Ureter (tissue), 1 donor: Measurements from ENCODE around the gene RSAD1. TPM values are rescaled to one million over a fixed set of nuclear protein-coding genes. Genes with fewer than 3 reads are reported as not detected.

Experiments used
- DNase-seq: peaks from one replicate; pipeline ENCODE4 v3.0.0-alpha.2; 2020; ENCODE audit warnings: low spot score
- total RNA-seq: library from RNA; stranded (reverse); gene quantifications from one replicate; pipeline ENCODE4 v1.2.4, GENCODE V29; 2023
- donor health status: DM: yes; HTN: yes; CAD: no.

RSAD1 gene
- total RNA-seq: 33.2 TPM

DNA sequence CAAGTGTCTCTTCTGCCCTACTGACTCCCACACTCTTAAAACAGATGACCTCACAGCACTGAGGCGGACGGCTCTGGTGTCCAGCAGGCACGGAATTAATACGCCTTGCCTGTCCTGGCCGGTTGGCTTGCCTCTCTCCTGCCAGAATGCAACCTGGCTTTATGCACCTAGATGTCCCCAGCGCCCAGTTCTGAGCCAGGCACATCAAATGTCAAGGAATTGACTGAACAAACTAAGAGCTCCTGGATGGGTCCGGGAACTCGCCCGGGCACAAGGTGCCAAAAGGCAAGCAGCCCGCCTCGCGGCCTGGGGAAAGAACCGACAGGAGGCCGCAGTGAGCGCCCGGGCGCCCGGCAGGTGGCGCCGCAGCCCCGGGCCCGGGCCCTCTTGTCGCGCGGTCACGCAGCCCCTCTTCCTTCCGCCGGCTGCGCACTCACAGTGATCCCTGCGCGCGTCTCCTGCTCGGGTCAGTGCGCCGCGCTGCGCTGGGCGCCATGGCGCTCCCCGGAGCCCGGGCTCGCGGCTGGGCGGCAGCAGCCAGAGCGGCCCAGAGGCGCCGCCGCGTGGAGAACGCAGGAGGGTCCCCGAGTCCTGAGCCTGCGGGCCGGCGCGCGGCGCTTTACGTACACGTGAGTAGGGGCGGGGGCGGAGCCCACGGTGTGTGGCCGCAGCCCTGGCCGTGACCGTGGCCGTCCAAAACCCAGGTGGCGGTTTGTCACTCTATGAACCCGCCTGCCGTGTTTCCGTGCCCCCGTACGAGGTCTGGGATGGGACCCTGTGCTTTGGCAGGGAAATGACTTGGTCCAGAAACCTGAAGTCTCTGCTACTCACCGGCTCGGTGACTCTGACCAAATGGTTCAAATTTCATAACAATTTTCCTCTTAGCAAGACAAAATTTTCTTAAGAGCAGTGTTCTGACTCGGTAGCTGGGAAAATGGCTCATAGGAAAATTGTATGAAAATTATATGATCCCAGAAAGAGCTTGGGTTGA lies at the start of gene RSAD1:
Gene RSAD1, plus strand, starts transcription at position 470 of the 991 bp plus-strand sequence. Its CDS starts 25 bp downstream, at position 495.
- peak; percentile 87 for DNase-seq

DNA sequence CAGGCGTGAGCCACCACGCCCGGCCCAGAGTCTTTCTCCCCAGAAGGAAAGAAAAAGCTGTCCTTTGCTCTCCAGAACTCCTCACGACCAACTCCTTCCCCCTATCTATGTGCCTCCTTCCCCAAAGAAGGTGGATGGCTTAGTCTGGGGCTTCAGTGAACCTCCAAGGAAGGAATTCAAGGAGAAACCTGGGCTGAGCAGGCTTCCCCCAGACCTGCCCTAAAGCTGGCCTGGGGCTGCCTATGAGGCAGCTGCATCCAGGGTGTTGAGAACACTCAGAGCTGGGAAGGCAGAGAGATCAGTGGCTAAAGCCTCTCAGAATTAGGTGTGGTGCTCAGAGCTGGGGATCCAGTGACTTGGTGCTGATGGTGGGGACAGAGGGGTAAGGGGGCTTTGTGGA lies 48.9 kb upstream of the RSAD1 start:
- no peak for DNase-seq

DNA sequence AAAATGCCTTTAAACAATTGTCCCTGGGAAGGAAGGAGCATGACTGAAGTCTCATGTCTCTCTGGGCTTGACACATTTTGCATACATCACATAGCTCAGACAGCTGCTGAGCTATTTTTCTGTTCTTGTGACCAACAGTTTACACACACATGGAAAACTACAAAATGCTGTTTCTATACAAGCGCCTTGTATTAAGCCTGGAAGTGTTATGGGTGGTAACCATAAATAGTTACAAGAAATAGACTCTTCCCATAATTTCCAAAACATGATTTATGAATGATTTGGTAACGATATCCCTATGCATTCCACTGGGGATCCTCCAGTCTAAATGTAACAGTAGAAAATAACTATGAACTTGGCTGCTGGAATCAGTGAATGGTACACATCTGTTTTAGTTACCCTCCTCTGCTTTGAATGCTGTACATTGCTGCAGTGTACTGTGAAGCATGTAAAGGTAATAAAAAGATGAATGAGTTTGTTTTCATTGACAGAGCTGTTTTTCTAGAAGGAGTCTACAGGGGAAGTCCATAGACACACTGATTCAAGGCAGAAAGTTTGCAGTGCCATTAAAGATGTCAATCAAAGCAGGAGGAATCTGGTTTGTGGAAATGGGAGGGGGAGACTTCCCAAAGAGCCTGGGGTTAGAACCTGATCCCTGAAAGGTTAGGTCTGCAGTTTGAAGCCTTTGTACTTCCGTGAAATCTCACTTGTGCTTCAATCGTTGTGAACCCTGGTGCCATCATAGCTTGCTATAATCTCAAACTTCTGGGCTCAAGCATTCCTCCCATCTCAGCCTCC lies 47.6 kb upstream of the RSAD1 start:
- DNase-seq: no peak

DNA sequence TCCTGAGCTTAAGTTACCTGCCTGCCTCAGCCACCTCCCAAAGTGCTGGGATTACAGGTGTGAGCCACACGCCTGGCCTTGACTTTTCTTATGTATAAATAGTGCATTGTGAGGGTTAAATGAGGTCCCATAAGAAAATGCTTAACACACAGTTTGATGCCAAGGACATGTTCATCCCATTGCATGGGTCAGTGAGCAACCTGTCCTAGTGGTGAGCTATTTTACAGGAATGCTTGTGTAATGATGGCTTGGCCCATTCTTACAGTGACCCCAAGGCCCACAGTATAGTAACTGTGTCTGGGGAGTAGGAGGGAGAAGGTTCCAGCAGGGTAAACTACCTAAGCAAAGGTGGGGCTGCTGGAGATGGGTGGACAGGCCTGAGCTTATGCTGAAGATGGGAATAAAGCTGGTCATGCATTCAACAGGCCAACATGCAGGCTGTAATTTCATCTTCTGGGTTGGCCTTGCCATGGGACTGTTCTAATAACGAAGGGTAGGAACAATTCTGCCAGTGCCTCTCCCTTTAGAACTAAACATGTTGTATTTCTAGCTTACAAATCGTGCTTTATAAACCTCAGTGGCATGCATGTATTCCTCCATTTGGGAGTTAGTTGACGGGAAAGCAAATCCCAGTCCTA lies 46.4 kb upstream of the RSAD1 start:
- no peak for DNase-seq

DNA sequence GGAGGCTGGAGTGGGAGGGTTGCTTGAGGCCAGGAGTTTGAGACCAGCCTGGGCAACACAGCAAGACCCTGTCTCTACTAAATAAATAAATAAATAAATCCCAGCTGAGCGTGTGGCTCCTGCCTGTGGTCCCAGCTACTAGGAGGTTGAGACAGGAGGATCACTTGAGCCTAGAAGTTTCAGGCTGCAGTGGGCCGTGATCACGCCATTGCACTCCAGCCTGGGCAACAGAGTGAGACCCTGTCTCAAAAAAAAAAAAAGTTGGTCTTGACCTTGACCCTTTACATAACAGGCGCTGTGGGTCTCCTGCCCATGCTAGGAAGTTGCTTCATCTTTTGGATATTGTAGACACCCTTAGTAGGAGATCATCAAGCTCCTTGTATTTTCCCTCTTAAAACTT lies 41.3 kb upstream of the RSAD1 start:
- DNase-seq: no peak

DNA sequence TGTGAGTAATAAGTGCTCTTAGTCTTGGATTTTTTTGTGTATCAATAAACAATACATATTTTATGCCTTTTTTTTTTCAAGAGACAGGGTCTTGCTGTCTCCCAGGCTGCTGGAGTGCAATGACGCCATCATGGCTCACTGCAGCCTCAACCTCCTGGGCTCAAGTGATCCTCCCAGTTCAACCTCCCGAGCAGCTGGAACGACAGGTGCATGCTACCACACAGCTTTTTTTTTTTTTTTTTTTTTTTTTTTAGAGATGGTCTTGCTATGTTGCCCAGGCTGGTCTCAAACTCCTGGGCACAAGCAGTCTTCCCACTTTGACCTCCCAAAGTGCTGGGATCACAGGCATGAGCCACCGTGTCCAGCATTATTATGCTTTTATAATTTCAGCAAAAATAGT lies 39.7 kb upstream of the RSAD1 start:
- no peak for DNase-seq

DNA sequence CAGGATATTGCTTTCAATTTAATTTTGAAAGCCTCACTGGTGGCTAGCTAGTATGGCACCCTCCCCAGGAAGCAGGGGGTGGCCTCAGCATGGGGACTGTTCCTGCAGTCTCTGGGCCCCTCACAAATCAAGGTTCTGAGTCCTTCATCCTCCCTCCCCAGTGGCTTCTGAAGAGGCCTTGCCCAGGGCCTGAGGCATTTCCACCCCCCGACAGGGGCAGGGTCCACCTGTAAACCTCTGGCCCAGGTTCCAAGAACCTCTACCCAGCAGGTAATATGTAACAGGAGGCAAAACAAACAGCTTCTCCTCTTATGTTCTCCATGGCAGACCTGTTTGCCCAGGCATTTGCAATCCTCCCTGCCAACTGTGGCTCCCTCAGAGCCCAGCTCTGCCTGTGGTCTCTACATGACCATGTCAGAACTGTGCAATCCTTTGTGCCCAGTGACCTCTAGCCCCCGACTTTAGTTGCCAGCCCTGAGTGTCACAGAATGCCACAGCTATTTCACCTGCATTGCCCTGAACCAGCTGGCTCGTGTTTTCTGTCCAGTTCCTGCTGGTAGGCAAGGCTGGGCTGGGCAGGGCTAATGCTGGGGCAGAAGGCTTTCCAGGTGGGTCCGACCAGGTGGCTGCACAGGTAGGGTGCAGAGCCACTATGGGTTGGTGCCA lies 38.4 kb upstream of the RSAD1 start:
- DNase-seq: no peak

DNA sequence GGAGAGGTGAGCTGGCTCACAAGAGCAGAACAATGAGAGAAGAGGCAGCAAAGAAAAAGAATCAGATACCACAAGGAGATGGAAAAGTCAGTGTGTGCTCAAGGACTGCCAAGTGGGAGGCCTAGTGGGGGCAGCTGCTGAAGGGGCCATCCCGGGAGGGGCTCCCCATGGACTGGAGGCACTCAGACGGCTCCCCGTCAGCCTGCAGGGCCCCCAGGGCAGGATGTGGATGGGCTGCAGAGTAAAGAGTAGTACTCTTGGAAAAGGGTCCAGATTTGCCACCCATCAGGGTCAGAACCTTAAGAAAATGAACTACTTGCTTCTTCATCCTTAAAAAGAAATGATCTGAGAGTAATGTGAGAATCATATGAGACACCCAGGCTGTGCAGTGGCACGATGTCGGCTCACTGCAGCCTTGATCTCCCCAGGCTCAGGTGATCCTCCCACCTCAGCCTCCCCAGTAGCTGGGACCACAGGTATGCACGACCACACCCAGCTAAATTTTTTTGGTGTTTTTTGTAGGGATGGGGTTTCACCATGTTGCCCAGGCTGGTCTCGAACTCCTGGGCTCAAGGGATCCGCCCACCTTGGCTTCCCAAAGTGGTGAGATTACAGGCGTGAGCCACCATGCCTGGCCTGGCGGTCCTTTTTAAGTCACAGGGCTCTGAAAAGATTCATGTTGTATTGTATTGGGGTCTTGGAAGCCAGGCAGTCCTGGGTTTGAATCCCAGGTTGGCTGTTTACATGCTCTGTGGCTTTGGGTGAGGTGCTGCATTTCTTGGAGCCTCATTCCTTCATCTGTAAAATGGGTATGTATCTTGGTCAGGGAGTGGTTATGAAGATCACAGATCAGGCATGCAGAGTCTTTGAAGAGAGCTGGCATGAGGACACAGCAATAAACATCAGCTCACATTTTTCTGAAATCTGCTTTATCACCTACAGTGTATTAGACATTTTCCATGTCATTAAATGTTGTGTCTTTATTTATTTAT lies 37.5 kb upstream of the RSAD1 start:
- DNase-seq: no peak

DNA sequence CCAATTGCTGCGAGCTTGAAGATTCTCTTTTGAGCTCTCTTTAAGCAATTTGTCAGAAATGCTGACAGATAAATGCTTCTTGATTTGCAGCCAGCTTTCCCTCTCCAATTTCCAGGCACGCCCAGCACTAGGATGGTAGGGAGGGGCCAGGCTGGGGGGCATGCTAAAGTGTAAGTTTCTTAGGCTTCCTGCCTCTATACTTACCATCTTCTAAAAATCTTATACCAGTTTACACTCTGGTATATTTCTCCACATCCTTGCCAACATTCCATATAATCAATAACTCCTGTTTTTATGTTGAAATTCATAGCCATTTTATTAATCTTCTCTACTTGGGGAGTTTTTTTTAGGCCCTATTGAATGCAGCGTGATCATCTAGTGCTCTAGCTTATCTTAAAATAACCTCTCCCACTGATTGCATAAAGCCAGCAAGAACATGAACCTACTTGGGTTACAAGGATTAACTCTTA lies 35.1 kb upstream of the RSAD1 start:
- no peak for DNase-seq

DNA sequence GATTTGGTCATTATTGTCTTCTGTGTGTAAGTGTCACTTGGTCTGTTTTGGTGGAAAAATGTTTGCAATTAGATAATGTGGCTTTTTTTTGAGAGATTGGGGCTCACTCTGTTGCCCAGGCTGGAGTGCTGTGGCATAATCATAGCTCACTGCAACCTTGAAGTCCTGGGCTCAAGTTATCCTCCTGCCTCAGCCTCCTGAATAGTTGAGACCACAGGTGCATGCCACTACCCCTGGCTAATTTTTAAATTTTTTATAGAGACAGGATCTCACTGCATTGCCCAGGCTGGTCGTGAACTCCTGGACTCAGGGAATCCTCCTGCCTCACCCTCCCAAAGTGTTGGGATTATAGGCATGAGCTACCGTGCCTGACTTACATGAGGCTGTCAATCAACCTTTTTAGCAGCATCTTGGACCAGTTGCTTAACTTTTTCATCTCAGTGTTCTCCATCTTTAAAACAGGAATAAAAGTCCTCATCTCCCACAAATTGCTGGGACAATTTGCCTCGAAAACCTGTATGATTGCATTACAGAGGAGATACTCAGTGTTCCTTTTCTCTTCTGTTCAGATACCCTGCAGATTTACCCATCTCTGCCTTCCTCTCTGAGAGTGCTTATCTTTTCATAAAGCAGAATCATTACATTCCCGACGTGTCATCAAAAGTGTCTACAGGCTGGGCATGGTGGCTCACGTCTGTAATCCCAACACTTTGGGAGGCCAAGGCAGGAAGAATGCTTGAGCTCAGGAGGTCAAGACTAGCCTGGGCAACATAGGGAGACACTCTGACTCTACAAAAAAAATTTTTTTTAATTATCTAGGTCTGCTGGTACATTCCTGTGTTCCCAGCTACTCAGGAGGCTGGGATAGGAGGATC lies 33.6 kb upstream of the RSAD1 start:
- DNase-seq: no peak

DNA sequence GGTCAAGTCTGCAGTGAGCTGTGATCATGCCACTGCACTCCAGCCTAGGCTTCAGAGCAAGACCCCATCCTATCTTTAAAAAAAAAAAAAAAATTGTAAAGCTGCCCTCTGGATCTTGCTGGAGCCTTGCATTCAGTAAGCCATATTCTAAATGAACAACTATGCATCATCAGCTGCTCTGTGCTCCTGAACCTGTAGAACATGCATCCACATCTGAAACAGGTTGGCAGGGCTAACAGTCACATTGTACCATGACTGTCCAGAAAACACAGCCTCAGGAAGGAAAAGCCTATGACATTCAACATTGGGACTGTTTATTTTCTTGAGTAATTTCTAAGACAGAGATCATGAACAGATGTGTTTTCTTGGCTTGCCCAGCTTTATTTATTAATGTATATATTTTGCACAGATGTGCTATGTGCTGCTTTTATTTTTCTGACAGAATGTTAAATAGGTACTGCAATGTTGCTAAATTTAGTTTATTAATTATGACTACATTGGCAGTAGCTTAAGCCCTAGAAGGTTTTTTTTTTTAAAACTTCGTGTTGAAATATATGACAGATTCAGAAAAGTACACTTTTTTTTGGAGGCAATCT lies 32.8 kb upstream of the RSAD1 start:
- no peak for DNase-seq

DNA sequence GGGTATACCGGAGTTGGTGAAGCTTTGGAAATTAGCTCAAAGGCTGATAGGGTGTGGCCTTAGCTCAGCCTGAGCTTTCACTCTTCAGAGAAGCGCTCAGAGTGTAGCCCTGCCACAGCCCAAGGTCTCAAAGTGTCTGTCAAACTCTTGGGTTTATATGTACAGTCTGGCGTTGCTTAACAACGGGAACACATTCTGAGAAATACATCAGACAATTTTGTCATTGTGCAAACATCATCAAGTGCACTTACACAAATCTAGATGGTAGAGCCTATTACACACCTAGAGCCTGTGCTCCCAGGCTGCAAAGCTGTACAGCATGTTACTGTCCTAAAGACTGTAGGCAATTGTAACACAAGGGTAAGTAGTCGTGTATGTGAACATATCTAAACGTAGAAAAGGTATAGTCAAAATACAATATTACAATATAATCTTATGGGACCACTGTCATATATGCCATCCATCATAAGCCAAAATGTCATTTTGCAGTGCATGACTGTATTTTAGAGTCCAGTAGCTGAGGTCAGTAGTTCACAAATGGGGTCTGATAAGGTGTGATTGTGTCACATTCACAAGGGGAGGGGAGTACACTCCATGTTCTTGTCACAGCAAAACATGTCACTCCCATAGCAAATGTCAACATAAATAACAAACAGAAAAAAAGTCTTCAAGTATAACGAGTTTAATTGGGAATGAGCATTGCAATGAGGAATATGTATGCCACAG lies 30.6 kb upstream of the RSAD1 start:
- DNase-seq: no peak

DNA sequence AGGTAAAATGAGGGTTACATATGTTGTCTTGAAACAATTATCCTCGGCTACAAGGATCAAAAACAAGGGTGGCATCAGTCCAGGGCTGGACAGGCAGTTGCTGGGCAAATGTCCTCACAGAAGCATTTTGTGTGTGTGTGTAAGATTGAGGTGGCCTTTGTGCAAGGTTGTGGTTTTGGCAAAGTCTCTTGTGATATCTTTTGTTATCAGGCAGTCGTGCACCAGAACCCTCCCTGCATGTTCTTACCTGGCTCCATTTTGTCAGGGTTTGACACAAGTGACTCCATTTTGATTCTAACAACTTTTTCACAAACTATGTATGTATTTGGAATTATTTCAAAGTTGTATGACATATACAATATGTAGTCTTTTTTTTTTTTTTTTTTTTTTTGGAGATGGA lies 30.0 kb upstream of the RSAD1 start:
- no peak for DNase-seq

DNA sequence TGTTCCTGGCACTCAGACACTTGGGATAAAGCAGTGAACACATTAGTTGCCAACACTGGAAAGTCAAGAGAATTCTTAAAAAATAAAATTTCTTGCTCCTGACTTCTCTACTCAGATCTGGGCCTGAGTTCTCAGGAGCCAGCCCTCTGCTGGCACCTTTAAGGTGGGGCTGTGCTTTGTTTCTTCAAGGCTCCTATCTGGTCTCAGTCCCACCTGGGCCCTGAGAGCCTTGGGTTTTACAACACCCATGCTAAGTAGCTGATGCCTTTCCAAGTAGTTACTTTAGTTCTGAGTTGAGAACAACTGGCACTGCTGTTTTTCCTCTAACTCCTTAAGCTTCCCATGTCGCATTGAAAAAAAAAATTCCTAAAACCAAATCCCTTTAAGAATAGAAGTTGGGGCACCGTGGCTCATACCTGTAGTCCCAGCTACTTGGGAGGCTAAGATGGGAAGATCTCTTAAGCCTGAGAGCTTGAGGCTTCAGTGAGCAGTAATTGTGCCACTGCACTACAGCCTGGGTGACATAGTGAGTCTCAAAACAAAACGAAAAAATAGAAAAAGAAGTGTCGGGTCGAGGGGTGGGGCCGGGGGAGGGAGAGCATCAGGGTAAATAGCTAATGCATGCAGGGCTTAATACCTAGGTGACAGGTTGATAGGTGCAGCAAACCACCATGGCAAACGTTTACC lies 26.6 kb upstream of the RSAD1 start:
- no peak for DNase-seq

DNA sequence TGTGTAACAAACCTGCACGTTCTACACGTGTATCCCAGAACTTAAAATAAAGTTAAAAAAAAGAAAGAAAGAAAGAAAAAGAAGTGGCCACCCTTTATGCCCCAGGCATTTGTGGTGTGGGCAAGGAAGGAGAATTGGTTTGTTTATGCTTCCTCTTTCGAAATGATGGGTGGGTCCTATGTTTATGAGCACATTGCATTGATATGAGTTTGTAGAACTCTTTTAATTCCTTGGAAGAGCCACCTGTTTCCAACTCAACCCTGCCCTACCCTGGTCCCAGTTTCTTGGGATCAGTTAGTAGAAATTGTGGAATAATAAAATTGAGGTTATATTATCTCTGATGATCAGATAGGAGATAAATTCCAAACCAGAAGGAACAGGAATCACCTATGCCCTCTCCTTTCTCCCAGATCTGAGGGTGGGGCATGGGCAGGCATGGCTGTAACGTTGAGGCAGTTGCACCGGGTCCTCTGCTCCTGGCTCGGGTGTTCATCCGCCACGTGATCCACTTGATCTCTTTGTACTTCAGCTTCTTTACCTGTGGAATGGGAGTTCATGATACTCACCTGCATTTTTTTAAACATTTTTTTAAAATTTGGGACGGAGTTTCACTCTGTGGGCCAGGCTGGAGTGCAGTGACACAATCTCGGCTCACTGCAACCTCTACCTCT lies 25.9 kb upstream of the RSAD1 start:
- no peak for DNase-seq

DNA sequence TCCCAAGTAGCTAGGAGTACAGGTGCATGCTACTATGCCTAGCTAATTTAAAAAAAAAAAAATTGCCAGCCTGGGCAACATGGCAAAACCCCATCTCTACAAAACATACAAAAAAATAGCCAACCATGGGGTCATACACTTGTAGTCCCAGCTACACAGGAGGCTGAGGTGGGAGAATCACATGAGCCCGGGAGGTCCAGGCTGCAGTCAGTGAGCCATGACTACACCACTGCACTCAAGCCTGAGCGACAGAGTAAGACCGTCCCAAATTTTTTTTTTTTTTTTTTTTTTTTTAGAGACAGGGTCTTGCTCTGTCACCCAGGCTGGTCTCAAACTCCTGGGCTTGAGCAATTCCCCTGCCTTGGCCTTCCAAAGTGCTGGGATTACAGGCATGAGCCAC lies 24.8 kb upstream of the RSAD1 start:
- no peak for DNase-seq

DNA sequence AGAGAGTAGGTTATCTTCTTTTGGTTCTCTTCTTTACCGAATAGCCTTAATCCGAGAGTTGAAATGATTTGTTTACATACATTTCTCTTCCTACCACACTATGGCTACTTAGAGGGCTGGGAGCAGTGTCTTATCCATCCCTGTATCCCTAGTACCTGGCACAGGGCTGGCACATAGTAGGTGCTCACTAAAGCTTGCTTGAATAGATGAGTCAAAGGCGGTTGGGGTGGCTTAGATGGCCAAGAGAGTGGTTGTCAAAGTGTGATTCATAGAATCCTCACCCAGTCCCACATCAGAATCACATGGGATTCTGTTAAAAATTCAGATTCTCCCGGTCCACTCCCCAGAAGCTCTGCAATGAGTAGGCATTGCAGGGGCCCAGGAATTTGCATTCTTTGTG lies 21.0 kb upstream of the RSAD1 start:
- no peak for DNase-seq
